HG03097 (cell line): Measurements from ENCODE around the gene NAGPA.

Experiments
- ATAC-seq: cut with Tn5 transposase; IDR thresholded peaks from one replicate; pipeline ENCODE4 v1.9.1; 2021; ENCODE audit not compliant: unreplicated experiment, low FRiP score

NAGPA gene

DNA sequence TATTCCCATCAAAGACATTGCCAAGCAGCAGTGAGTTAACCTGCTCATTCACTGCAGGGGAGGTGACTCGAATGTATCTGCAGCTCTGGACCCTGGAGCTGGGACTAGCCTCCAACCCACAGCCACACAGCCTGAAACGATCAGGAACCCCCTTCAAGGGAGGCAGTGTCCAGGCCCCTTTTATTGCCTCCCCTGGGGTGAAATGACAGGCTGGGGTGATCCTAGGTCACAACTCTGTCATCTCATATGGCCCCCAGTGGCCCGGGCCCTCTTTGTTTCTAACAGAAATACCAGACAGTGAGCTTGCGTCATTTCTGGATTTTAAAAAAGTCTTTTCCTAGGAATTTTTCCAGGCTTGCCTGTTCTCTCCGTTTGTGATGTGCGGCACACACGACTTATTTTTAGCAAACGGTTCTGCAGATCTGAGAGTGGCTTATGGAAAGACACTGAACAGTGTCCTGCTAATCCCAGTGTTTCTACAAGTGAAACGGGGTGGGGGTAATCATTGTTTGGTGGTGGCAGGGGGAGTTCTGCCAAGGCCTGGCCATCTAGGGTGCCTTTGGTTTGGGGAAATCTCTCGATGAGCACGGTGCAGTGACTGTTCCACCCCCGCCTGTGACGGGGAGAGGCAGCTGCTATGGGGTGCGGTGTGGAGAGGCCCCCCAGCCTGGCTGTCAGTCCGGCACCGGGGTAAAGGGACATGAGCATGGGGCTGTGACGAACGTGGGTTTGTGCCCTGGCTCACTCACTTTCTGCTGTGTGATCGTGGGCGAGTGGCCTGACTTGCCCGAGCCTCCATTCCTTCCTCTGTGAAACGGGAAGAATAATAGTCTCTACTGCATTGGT is 27.2 kb downstream of the NAGPA start:
- no peak for ATAC-seq

DNA sequence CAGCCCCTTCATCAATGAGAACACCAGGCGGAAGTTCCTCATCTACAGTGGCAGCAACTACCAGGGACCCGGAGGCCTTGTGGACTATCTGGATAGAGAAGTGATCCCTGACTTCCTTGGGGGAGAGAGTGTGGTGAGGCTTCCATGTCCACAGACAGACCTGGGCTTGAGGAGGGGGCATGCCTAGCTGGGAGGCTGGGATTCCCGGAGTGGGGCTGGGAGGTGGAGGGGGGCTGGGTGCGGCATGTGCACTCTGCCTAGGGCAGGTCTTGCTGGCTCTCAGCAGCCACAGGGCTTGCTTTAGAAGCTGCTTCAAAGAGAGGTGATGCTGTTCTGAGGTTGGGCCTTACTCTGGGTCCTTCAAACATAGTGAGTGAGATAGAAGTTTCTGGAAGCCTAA is 27.8 kb downstream of the NAGPA start:
- ATAC-seq: no peak

DNA sequence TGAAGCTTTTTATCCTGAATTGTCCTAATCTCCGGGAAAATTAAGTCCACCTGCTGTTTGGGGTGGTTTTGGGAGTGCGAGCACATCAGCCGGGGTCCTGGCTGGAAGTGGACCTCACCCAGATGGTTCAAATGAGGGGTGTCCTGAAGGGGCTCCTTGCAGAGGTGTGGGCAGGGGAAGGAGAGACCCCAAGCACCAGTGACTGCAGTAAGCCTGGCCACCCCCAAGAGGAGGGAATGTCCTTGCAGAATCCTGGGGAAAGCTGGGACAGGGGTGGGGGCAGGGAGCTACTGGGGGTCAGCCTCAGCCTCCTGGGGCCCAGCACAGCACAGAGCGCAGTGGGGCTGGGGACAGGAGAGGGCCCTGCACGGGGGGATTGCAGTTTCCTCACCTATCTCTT is 29.4 kb downstream of the NAGPA start:
- no peak for ATAC-seq

DNA sequence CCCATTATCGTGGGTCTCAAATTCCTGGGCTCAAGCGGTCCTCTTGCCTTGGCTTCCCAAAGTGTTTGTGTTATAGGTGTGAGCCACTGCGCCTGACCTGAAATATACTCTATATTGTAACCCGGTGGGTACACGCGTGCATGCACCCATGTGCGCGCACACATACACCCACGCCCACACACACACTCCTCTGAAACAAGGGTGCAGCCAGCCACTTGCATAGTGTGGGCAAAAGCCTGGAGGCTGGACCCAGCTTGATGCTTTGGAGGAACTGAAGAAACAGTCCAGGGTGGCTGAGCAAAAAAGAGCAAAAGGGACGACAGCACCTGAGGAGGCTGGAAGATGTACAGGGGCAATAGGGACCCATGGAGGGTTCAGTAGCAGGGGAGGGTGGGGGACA is 29.9 kb downstream of the NAGPA start:
- no peak for ATAC-seq

DNA sequence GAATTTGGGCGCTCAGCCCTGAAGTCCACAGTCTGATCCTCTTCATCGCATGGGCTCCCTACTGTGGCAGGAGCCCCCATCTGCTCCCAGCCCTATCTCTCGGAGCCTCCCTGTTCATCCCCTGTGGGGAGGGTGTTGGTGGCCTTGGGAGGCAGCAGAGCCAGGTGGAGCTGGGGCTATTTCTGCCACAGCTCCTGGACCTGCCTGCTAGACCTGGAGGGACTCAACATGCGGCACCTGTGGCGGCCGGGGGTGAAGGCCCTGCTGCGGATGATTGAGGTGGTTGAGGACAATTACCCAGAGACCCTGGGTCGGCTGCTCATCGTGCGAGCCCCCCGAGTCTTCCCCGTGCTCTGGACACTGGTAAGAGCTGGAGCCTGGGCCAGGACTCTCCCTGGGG is 30.5 kb downstream of the NAGPA start:
- ATAC-seq: no peak

DNA sequence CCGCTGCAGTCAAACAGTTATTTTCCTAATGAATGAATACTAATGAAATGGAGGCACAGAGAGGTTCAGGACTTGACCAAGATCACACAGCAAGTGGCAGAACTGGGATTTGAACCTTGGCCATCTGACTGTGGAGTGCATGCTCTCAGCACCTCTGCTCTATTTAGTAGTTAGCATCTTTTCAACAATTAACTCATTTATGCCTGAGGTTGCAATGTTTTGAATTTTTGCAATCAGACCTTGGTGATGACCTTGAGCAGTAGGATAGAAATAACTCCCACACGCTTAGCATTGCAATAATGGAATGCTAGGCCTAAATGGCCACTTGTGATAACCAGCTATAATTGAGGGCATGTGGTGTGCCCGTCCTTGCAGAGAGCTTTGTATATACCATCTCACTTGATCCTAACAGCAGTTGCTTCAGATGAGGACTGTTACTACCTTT is 31.0 kb downstream of the NAGPA start:
- ATAC-seq: no peak

DNA sequence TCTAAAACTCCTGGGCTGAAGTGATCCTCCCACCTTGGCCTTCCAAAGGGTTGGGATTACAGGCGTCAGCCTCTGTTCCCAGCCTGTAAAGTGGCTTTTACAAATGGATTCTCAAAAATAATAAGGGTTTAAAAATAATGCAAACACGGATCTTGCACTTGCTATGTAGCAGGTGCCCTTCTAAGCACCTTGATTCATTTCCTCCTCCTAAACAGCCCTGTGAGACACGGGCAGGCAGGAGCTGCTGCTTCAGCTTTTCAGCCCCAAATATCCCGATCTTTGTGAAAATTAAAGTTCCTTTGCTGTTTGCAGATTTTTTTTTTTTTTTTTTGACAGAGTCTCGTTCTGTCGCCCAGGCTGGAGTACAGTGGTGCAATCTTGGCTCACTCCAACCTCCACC is 31.7 kb downstream of the NAGPA start:
- no peak for ATAC-seq

DNA sequence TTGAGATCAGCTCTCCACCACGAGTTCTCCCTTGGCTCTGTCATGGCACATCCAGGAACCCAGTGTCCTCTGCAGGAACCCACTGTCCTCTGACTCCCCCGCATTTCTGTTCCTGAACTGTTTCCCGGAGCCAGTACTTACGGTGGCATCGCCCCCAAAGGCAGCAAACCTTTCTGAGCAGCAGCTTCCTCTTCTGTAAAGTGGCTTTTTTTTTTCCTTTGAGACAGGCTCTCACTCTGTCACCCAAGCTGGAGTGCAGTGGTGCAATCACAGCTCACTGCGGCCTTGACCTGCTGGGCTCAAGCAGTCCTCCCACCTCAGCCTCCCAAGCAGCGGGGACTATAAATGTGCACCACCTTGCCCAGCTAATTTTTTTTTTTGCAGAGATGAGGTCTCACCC is 32.2 kb downstream of the NAGPA start:
- ATAC-seq: no peak

DNA sequence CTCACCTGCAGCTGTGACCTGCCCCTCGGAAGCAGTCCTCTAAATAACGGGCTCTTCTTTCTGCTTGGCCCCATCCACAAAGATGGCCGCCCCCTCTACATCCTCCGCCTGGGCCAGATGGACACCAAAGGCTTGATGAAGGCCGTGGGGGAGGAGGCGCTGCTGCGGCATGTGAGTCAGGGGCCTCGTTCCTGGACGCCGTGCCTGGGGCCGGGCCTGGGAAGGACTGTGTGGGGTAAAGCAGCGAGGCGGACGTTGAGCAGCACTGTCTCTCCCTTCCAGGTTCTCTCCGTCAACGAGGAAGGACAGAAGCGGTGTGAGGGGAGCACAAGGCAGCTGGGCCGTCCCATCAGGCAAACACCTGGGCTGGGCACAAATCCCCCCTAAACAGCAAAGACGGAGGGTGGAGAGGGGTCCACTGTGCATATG is 33.1 kb downstream of the NAGPA start:
- ATAC-seq: no peak

DNA sequence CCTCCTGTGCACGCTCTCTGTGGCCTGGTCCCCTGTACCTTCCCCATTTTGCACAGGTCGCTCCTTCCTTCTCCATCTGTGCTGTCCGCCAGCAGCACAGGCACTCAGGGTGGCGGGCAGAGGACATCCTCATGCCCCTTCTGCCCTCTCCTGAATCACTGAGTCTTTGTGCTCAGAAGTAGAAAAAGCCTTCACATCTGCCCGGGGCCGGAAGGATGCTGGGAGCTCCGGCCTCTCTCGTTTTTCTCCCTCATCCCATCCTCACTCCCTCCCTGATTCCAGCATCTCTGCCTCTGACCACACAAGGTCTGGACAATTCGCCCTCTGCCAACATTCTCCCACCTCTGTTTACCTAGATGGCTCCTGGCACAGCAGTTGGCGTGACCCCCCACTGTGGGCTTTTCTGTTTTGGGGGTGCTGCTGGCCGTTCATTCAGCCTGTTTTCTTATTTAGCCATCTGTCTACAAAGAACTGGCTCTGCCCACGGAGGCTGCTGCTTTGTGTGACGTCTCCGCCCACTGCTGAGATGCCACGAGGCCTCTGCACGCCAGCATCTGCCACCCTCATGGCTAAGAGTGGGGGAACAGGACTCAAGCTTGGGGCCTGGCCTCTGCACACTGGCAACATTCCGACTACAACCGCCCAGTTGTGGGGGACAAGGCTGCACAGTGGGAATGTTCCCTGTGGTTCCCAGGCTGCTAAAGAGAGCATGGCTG is 38.9 kb downstream of the NAGPA start:
- ATAC-seq: no peak

DNA sequence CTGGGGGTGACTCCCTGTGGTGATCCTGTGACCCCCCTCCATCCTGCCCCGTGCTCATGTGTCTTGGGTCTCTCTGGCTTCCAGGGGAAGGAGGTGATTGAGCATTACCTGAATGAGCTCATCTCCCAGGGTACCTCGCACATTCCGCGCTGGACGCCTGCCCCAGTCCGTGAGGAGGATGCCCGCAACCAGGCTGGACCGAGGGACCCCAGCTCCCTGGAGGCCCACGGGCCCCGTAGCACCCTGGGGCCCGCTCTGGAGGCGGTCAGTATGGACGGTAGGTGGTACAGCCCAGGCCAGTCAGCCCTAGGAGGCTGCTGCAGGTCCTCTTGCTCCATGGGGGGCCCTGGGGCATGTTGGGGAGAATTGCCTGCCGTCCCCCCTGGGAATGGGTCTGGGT is 42.0 kb downstream of the NAGPA start:
- ATAC-seq: no peak

DNA sequence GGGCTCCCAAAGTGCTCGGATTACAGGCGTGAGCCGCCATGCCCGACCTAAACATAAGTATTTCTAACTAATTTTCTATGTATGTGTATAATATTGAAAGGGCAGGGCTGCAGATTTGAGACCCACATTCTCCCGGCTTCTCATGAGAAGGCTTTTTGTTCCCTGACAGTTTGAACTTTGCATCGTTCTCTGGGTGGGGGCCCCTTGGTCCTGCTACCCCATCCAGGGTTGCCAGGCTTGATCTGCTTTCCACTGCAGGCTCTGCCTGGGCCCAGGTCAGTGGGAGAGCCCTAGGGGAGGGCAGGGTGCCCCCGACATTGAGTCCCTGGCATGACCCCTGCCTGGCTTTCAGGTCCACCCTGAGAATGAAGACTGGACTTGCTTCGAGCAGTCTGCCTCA is 43.3 kb downstream of the NAGPA start:
- ATAC-seq: no peak

DNA sequence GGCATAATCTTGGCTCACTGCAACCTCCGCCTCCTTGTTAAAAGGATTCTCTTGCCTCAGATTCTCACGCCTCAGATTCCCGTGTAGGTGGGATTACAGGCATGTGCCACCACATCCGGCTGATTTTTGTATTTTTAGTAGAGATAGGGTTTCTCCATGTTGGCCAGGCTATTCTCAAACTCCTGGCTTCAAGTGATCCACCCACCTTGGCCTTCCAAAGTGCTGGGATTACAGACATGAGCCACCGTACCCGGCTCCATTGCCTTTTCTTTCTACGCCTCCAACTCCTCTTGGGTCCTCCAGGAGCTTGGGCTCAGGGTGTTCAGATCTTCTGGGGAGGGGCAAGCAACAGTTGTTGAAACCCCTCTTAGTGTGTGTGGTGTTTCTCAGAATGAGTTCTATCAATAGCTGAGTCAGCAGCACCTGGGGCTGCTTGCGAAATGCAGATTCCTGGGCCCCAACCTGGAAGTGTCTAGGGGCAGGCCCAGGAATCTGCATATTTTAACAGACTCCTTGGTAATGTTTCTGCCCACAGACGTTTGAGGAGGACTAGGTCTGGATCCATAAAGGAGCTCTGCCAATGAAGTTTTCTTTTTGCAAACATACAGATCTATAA is 44.2 kb downstream of the NAGPA start:
- no peak for ATAC-seq

DNA sequence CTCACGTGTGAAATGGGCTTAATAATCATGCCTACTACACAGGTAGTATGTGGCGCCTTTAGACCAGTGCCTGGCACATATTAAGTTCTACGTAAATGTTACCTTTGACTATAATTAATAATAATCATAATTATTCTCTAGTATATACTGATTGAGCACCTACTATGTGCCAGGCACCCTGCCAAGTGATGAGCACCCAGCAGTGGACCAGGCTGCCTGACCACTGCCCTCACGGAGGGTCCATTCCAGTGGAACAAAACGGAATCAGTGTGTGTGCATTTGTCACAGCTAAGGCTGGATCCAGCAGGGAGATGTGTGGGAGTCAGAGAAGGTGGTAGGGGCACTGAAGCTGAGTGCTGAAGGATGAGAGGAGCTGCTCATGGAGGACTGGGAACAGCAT is 45.1 kb downstream of the NAGPA start:
- no peak for ATAC-seq

DNA sequence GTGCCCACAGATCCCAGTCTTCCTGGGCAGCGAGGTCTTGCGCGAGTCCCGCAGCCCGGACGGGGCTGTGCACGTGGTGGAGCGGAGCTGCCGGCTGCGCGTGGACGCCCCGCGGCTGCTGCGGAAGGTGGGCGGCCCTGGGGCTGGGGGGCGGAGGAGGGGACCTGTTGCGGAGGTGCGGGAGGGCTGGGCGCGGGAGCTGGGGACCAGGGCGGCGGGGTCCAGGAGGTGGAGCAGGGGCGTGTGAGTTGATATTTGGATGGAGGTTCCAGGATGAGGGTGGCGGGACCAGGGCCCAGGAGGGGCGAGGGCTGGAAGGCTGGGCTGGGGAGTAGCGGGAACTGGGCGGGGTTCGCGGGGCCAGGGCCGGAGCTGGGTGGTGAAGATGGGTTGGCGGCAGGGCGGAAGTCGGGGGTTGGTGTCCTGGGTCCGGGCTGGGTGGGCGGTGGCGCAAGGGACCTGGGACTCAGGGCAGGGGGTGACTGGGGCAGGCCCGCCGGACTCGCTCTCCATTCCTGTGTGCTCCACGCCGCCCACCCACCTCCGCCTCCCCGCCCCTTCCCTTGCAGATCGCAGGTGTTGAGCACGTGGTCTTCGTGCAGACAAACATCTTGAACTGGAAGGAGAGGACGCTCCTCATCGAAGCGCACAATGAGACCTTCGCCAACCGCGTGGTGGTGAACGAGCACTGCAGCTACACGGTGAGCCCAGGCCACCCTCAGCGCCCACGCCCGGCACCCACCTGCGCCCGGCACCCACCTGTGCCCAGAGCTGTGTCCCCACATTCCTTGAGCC is 46.0 kb downstream of the NAGPA start:
- no peak for ATAC-seq

DNA sequence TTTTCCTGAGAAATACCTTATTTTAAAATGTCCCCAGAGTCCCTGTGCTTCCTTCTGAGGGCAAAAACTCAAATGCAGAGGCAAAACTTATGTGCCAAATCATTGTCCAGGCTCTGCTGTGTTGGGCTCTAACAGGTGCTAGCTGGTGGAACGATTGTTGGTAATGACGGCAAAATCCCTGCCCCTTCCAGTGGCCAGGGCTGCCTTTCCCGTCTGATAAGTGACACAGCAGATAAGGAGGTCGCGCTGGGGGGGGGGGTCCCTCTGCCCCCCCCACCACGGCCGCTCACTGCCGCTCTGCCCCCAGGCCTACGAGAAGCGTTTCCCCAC is 46.5 kb downstream of the NAGPA start:
- no peak for ATAC-seq

DNA sequence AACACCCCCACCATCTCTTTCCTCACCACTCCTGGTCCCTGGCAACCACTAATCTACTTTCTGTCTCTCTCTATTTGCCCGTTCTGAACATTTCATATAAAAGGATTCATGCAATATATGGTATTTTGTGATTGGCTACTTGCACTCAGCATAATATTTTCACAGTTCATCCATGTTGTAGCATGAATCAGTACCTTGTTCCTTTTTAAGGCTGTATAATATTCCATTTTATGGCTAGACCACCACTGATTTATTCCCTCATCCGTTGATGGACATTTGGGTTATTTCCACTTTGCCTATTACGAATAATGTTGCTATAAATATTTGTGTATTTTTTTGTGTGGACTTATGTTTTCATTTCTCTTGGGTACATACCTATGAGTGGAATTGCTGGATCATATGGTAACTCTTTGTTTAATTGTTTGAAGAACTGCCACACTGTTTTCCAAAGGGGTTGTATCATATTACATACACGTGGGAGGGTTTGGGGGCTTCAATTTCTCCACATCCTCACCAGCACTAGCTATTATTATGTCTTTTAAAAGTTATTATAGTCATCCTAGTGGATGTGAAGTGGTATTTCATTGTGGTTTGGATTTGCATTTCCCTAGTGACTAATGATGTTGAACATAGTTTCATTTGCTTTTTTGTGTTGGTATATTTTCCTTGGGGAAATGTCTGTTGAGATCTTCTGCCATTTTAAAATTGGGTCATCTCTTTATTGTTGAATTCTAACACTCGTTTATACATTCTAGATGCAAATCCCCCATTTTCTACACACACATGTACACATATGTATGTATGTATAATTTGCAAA is 49.4 kb downstream of the NAGPA start:
- ATAC-seq: no peak

DNA sequence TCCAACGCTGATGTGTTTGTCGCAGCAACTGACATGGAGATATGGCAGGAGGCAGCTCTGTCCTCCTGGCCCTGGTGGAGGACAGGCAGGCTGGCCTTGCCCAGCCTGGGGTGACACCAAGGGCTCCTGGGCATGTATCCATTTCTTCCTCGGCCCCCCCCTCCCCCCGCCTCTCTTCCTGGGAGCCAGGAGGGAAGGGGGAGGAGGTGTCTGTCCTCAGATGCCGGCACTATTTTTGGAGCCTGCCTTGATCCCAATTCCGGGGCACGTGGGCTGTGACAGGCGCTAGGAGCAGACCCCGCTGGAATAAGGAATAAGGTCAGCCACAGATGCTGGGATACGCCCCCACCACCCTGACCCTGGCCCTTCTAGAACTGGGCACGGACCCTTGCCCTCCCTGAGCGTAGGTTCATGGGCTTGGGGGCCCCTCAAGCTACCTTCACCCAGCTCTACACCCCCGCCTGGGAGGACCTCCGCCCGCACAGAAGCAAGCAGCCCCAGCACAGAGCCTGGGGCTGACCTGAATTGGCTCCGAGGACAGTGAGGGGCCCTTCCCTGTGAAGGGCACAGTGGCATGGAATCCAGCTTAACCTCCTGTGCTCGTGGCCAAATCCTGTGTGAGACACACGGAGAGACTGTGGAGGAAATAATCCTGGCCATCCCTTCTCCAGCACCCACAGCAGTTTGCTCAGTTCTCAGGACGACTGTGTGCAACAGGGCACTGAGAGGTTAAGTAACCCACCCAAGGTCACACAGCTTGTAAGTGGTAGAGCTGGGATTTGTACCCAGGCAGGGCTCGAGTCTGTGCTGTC is 51.5 kb downstream of the NAGPA start:
- ATAC-seq: no peak

DNA sequence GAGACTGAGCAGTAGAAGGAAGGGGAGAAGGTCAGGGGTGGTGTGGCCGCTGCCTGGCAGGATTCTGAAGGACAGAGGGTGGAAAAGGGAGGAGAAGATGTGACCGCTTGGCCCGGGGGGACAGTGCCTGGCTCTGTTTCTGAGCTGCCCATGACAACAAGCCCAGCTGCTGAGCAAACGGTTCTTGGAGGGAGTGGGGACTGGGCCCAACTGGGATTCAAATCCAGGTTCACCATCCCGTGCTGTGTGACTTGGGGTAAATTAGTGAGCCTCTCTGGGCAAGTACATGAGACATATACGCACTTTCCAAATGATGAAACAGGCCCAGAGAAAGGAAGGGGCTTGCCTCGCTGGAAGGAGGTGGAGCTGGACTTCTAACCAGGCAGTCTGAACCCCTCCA is 52.3 kb downstream of the NAGPA start:
- ATAC-seq: no peak
